GM12878 (cell line): ENCODE data around the gene FAM81A. TPM values are rescaled to one million over a fixed set of nuclear protein-coding genes. Genes with fewer than 3 reads are reported as not detected.
A peak's percentile ranks its signal among the peaks of the same experiment; 100 is the strongest.

Experiments used
- ATAC-seq: fragments of 200-7000 bp; cut with Tn5 transposase; 3 replicates; pipeline ENCODE4 v1.9.1; 2020; ENCODE audit warnings: mild to moderate bottlenecking, moderate library complexity
- BruUV-seq: library from RNA; stranded (reverse); fragments of 400-500 nt; replicated peaks from 2 replicates; lab custom pipeline; 2021; lab: Mats Ljungman, UMichigan
- CTCF ChIA-PET: fragments of 300-600 bp; sonication (Branson Sonifier 250); formaldehyde crosslinking; extraction: SDS; loops from one replicate; lab custom pipeline; 2021; ENCODE audit warnings: inconsistent platforms; lab: Yijun Ruan, JAX
- POLR2A ChIA-PET: fragments of 350-600 bp; formaldehyde crosslinking; extraction: SDS; loops from one replicate; lab custom pipeline; 2021; ENCODE audit warnings: inconsistent platforms; lab: Charles Lee
- RAD21 ChIA-PET: fragments of 300-600 bp; sonication (Branson Sonifier 250); formaldehyde crosslinking; loops from one replicate; lab custom pipeline; 2023; ENCODE audit warnings: antibody characterized with exemption; ENCODE audit not compliant: unreplicated experiment; lab: Charles Lee
- SMC1A ChIA-PET: fragments of 300-600 bp; sonication (Branson Sonifier 250); formaldehyde crosslinking; loops from one replicate; lab custom pipeline; 2023; ENCODE audit not compliant: unreplicated experiment, uncharacterized antibody; lab: Charles Lee
- DNase-seq: peaks from one replicate; pipeline ENCODE4 v3.0.0-alpha.2; 2011; ENCODE audit warnings: low read depth, low spot score
- FAIRE-seq: peaks from 3 replicates; lab custom pipeline; 2011; peaks lifted over from hg19 to GRCh38; lab: Jason Lieb, UNC
- H2AFZ ChIP-seq: 2 replicates; pipeline ENCODE4 v1.6.0; 2011; ENCODE audit warnings: low read depth, low read length, control low read depth; ENCODE audit not compliant: control insufficient read depth
- H3K27ac ChIP-seq: 2 replicates; pipeline ENCODE4 v1.5.1; 2011; ENCODE audit warnings: control low read depth; ENCODE audit not compliant: control insufficient read depth, insufficient read depth
- H3K27me3 ChIP-seq, 2 experiments: replicated peaks in 1 of 2; 2 replicates each; pipeline versions ENCODE4 v1.6.0 to v1.6.1; 2011; ENCODE audit warnings: low read length in 1 of 2; ENCODE audit not compliant: control insufficient read depth in 2 of 2, insufficient read depth in 2 of 2
- H3K36me3 ChIP-seq, 2 experiments: 2 replicates each; pipeline ENCODE4 v1.5.1; 2011; ENCODE audit warnings: low read length in 1 of 2; ENCODE audit not compliant: control insufficient read depth in 2 of 2, insufficient read depth in 2 of 2
- H3K4me1 ChIP-seq: 2 replicates; pipeline ENCODE4 v1.6.1; 2011; ENCODE audit warnings: mild to moderate bottlenecking, low read length, moderate library complexity, mixed read lengths; ENCODE audit not compliant: control insufficient read depth, insufficient read depth
- H3K4me2 ChIP-seq: 2 replicates; pipeline ENCODE4 v1.6.0; 2011; ENCODE audit warnings: control low read depth; ENCODE audit not compliant: control insufficient read depth, insufficient read depth
- H3K4me3 ChIP-seq: fragments of 200-600 bp; sonication (generic); 2 replicates; pipeline ENCODE4 v1.5.1; 2016
- H3K79me2 ChIP-seq: 2 replicates; pipeline ENCODE4 v1.6.0; 2011; ENCODE audit warnings: low read length; ENCODE audit not compliant: control insufficient read depth, insufficient read depth
- H3K9ac ChIP-seq: 2 replicates; pipeline ENCODE4 v1.8.0; 2011; ENCODE audit warnings: low read length, control low read depth, mixed read lengths; ENCODE audit not compliant: control insufficient read depth, insufficient read depth
- H3K9me3 ChIP-seq: replicated peaks from 3 replicates; pipeline ENCODE4 v1.5.1; 2011; ENCODE audit warnings: mild to moderate bottlenecking, low read length; ENCODE audit not compliant: control insufficient read depth, insufficient read depth
- H4K20me1 ChIP-seq: 2 replicates; pipeline ENCODE4 v1.6.0; 2011; ENCODE audit not compliant: control insufficient read depth, insufficient read depth
- BACH1 ChIP-seq: fragments of 450-650 bp; IDR thresholded peaks from 2 replicates; pipeline ENCODE4 v1.6.1; 2017; ENCODE audit warnings: mild to moderate bottlenecking, borderline replicate concordance
- CBX3 ChIP-seq: fragments of 200-600 bp; sonication (generic); IDR thresholded peaks from 2 replicates; pipeline ENCODE4 v1.6.1; 2016; ENCODE audit warnings: low read depth, borderline replicate concordance
- CHD4 ChIP-seq: fragments of 200-600 bp; sonication (generic); IDR thresholded peaks from 2 replicates; pipeline ENCODE4 v1.6.1; 2016; ENCODE audit warnings: mild to moderate bottlenecking
- FOXM1 ChIP-seq: IDR thresholded peaks from 2 replicates; pipeline ENCODE4 v1.6.1; 2012; ENCODE audit warnings: low read depth, mild to moderate bottlenecking, inconsistent platforms, low read length, moderate library complexity
- IKZF1 ChIP-seq: fragments of 450-650 bp; conservative IDR thresholded peaks from 2 replicates; pipeline ENCODE4 v1.6.1; 2017; ENCODE audit warnings: antibody characterized with exemption, mild to moderate bottlenecking
- JUND ChIP-seq: IDR thresholded peaks from 2 replicates; pipeline ENCODE4 v1.6.1; 2012; ENCODE audit warnings: low read depth, mild to moderate bottlenecking, low read length, improper control_type of control experiment, moderate library complexity
- MTA3 ChIP-seq: IDR thresholded peaks from 2 replicates; pipeline ENCODE4 v1.6.1; 2012; ENCODE audit warnings: low read length, inconsistent platforms, borderline replicate concordance
- NR2C2 ChIP-seq: IDR thresholded peaks from 2 replicates; pipeline ENCODE4 v1.6.1; 2011; ENCODE audit warnings: borderline replicate concordance, low read depth; ENCODE audit not compliant: control insufficient read depth, insufficient read length
- POLR2AphosphoS2 ChIP-seq: IDR thresholded peaks from 2 replicates; pipeline ENCODE4 v1.6.1; 2011; ENCODE audit warnings: low read depth, mild to moderate bottlenecking, low read length, improper control_type of control experiment, moderate library complexity
- POLR2AphosphoS5 ChIP-seq: IDR thresholded peaks from 2 replicates; pipeline ENCODE4 v1.6.1; 2011; ENCODE audit warnings: mild to moderate bottlenecking, low read length, inconsistent platforms
- RUNX3 ChIP-seq: IDR thresholded peaks from 2 replicates; pipeline ENCODE4 v1.6.1; 2012; ENCODE audit warnings: low read length, inconsistent platforms
- SRF ChIP-seq, 2 experiments: IDR thresholded peaks; 2 replicates each; pipeline ENCODE4 v1.6.1; 2011; ENCODE audit warnings: low read depth in 2 of 2, low read length in 2 of 2, mild to moderate bottlenecking in 1 of 2, moderate library complexity in 1 of 2
- STAT1 ChIP-seq: fragments of 450-650 bp; conservative IDR thresholded peaks from 2 replicates; pipeline ENCODE4 v1.6.1; 2014; ENCODE audit warnings: antibody characterized with exemption, mild to moderate bottlenecking
- TARDBP ChIP-seq: IDR thresholded peaks from 2 replicates; pipeline ENCODE4 v1.6.1; 2016; ENCODE audit warnings: borderline replicate concordance
- TCF12 ChIP-seq: IDR thresholded peaks from 2 replicates; pipeline ENCODE4 v1.6.1; 2011; ENCODE audit warnings: low read depth, mild to moderate bottlenecking, low read length
- ZNF274 ChIP-seq: IDR thresholded peaks from one replicate; pipeline ENCODE4 v1.8.0; 2011; ENCODE audit not compliant: insufficient read length, insufficient read depth
- WGBS: methylation state at CpG from one replicate; pipeline ENCODE4 v1.1.6; 2016; ENCODE audit warnings: low lambda C conversion rate; ENCODE audit not compliant: insufficient replicate concordance, insufficient coverage; ENCODE audit errors: missing lambda C conversion rate; 5-methylcytosine and 5-hydroxymethylcytosine counted together
- in situ Hi-C: fragments of 300-500 bp; cut with MboI; formaldehyde crosslinking; loops from 9 replicates; pipeline ENCODE4 v1.14.3; 2018; ENCODE audit warnings: mixed read lengths
- intact Hi-C: fragments of 100-400 bp; cut with micrococcal nuclease; formaldehyde crosslinking; loops from one replicate; pipeline ENCODE4 v1.14.2; 2022; ENCODE audit not compliant: unreplicated experiment
- polyA plus RNA-seq, 11 experiments: library from polyadenylated mRNA; depleted of rRNA in 4 of 11; unstranded in 6 of 11; stranded (reverse) in 5 of 11; fragments of >200 nt; fragmentation: Nextera tagmentation in 4 of 11; fragmentation: Illumina TruSeq in 1 of 11; extraction: Ambion mirVana in 4 of 11; extraction: Trizol in 1 of 11; gene quantifications; 1 replicate in 1 of 11; 2 replicates in 10 of 11; pipeline versions ENCODE4 v1.2.1 to v1.2.3, GENCODE V29; 2011 to 2016; ENCODE audit warnings: inconsistent platforms in 2 of 11, missing spikeins in 2 of 11, low read depth in 1 of 11
- total RNA-seq, 4 experiments: library from RNA; depleted of rRNA in 3 of 4; stranded (reverse); fragments of >200 nt in 3 of 4; fragmentation: Illumina TruSeq in 1 of 4; extraction: Trizol in 1 of 4; gene quantifications; 2 replicates each; pipeline versions ENCODE4 v1.2.1 to v1.2.3, GENCODE V29; 2013 to 2021
- TF ChIP-seq, protein P1 (sequence below): fragments of 450-650 bp; formaldehyde crosslinking; IDR thresholded peaks from 2 replicates; pipeline ENCODE4 v1.5.0; 2022; ENCODE audit warnings: mild to moderate bottlenecking, missing genetic modification characterization
- TF ChIP-seq, protein P2 (sequence below): fragments of 450-650 bp; IDR thresholded peaks from 2 replicates; pipeline ENCODE4 v1.6.1; 2014; ENCODE audit warnings: mild to moderate bottlenecking
- TF ChIP-seq, protein P3 (sequence below): fragments of 450-650 bp; IDR thresholded peaks from 2 replicates; pipeline ENCODE4 v1.6.1; 2016; ENCODE audit warnings: mild to moderate bottlenecking

Gene FAM81A
- total and polyA plus RNA-seq, 10 of the 15 experiments (the other 5 are each of a cell fraction or from before 2014, with no cell fraction given): 0.18 to 34.5 (median 16.2) TPM

DNA sequence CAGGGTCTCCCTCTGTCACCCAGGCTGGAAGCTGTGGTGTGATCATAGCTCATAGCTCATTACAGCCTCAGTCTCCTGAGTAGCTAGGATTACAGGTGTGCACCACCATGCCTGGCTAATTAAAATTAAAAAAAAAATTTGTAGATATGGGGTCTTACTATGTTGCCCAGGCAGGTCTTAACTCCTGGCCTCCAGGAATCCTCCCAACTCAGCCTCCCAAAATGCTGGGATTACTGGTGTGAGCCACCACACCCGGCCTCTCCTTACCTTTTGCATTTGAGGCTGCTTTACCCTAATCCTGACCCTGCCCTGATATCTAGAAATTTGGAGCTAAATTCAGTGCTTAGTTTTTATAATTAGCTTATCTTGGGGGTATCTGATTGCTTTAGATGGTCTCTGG, 90.4 kb downstream of the FAM81A start (continued):
- TF ChIP-seq SRF (IDR thresholded peaks at IDR 0.05; ENCODE audit: low read depth in 2 of 2, low read length in 2 of 2) (no peak), ZNF274 (no peak), MTA3 (no peak), TCF12 (no peak), STAT1 (no peak)
- TF ChIP-seq, protein P1, sequence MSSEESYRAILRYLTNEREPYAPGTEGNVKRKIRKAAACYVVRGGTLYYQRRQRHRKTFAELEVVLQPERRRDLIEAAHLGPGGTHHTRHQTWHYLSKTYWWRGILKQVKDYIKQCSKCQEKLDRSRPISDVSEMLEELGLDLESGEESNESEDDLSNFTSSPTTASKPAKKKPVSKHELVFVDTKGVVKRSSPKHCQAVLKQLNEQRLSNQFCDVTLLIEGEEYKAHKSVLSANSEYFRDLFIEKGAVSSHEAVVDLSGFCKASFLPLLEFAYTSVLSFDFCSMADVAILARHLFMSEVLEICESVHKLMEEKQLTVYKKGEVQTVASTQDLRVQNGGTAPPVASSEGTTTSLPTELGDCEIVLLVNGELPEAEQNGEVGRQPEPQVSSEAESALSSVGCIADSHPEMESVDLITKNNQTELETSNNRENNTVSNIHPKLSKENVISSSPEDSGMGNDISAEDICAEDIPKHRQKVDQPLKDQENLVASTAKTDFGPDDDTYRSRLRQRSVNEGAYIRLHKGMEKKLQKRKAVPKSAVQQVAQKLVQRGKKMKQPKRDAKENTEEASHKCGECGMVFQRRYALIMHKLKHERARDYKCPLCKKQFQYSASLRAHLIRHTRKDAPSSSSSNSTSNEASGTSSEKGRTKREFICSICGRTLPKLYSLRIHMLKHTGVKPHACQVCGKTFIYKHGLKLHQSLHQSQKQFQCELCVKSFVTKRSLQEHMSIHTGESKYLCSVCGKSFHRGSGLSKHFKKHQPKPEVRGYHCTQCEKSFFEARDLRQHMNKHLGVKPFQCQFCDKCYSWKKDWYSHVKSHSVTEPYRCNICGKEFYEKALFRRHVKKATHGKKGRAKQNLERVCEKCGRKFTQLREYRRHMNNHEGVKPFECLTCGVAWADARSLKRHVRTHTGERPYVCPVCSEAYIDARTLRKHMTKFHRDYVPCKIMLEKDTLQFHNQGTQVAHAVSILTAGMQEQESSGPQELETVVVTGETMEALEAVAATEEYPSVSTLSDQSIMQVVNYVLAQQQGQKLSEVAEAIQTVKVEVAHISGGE (CRISPR knock-in tag): no peak

DNA sequence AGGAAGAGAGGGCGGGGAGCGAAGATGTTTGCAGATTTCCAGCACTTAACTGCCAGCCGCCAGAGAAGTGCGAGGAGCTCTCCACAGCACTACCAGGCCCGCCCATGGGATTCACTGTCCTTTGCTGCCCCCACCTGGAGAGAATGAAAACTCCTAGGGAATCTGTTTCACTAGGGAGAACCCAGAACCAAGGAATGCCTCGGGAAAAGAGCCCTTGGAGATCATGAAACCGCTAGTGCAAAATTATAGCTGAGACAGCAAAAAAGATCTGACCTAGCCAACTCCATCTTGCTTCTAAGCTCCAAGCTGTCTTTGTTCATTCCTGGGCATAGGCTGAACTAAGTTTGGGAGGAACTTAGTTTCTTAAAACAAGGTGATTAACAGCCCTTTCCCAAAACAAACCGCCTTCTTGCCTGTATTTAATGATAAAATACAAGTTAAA, 91.0 kb downstream of the FAM81A start:
- BruUV-seq: no TSS peak
- 2% methylated on average over 8 of the region's 8 CpGs for WGBS
- ChIA-PET RAD21 (interaction anchor here (0.6 to 2.4 kb wide), 33 partner anchors 8 to 1301 kb away, joined by 3 to 36 read pairs (median 4); partner anchors contain the start of gene MINDY2), CTCF (interaction anchor here (0.5 to 4.6 kb wide), 71 partner anchors 8 to 1315 kb away, joined by 3 to 62 read pairs (median 4); partner anchors contain the start of genes GCNT3, GTF2A2 and MINDY2), POLR2A (interaction anchor here (1.7 kb wide), 1 partner anchor 12 kb away, joined by 7 read pairs; no protein-coding TSS in a partner anchor), SMC1A (interaction anchor here (0.6 to 3.1 kb wide), 36 partner anchors 8 to 1301 kb away, joined by 3 to 49 read pairs (median 4); no protein-coding TSS in a partner anchor)
- peak; percentile 68 for FAIRE-seq
- Histone ChIP-seq H3K27me3 (no peaks in the 10 kb centered on the region), H3K36me3 (no peaks in the 10 kb centered on the region), H3K79me2 (no peaks in the 10 kb centered on the region), H3K9ac (no peak overlapping the region), H2AFZ (no peak overlapping the region; the same call in 1 of the 2 replicates), H4K20me1 (no peaks in the 10 kb centered on the region), H3K4me2 (no peak overlapping the region), H3K27ac (no peak overlapping the region), H3K4me1 (no peaks in the 10 kb centered on the region; the same call in none of the 2 replicates), H3K9me3 (no peaks in the 10 kb centered on the region), H3K4me3 (no peak overlapping the region)
- peak; percentile 91 for ATAC-seq
- intact Hi-C loops (loop anchor here (1.0 to 5.0 kb wide), 2 partner anchors 28 to 1302 kb away; no protein-coding TSS in a partner anchor), in situ Hi-C loops (loop anchor here (10.0 kb wide), 1 partner anchor 1304 kb away; no protein-coding TSS in a partner anchor)
- DNase-seq: no peak
- TF ChIP-seq TARDBP (no peak), POLR2AphosphoS5 (no peak), NR2C2 (no peak), FOXM1 (no peak), CBX3 (no peak), IKZF1 (peak; percentile 55; the same call in 1 of the 2 replicates), RUNX3 (no peak), BACH1 (no peak), POLR2AphosphoS2 (no peak), JUND (no peak), CHD4 (no peak)
- TF ChIP-seq, protein P2, sequence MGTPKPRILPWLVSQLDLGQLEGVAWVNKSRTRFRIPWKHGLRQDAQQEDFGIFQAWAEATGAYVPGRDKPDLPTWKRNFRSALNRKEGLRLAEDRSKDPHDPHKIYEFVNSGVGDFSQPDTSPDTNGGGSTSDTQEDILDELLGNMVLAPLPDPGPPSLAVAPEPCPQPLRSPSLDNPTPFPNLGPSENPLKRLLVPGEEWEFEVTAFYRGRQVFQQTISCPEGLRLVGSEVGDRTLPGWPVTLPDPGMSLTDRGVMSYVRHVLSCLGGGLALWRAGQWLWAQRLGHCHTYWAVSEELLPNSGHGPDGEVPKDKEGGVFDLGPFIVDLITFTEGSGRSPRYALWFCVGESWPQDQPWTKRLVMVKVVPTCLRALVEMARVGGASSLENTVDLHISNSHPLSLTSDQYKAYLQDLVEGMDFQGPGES: no peak
- TF ChIP-seq, protein P3, sequence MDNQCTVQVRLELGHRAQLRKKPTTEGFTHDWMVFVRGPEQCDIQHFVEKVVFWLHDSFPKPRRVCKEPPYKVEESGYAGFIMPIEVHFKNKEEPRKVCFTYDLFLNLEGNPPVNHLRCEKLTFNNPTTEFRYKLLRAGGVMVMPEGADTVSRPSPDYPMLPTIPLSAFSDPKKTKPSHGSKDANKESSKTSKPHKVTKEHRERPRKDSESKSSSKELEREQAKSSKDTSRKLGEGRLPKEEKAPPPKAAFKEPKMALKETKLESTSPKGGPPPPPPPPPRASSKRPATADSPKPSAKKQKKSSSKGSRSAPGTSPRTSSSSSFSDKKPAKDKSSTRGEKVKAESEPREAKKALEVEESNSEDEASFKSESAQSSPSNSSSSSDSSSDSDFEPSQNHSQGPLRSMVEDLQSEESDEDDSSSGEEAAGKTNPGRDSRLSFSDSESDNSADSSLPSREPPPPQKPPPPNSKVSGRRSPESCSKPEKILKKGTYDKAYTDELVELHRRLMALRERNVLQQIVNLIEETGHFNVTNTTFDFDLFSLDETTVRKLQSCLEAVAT: no peak
